Spleen (tissue), 11 donors: ENCODE measurements around the gene DPF3. TPM values are rescaled to one million over a fixed set of nuclear protein-coding genes. Genes with fewer than 3 reads are reported as not detected.

Experiments used
- DNase-seq: peaks from one replicate; pipeline ENCODE4 v3.0.0-alpha.2; 2020
- H3K27ac ChIP-seq, 8 donors: fragments of 200-600 bp; sonication (generic) in 7 of 8; 1 replicate in 4 of 8; 2 replicates in 4 of 8; pipeline versions ENCODE4 v1.5.0 to v1.8.0; 2016 to 2021; ENCODE audit warnings: inconsistent platforms in 4 of 8, mild to moderate bottlenecking in 4 of 8, moderate library complexity in 1 of 8
- H3K27me3 ChIP-seq, 7 donors: fragments of 200-600 bp; sonication (generic) in 6 of 7; replicated peaks in 1 of 7; 1 replicate in 4 of 7; 2 replicates in 3 of 7; pipeline versions ENCODE4 v1.5.0 to v1.8.0; 2016 to 2021; ENCODE audit warnings: inconsistent platforms in 3 of 7, mild to moderate bottlenecking in 1 of 7
- H3K36me3 ChIP-seq, 6 donors: fragments of 200-600 bp; sonication (generic) in 5 of 6; 1 replicate in 4 of 6; 2 replicates in 2 of 6; pipeline versions ENCODE4 v1.5.0 to v1.8.0; 2016 to 2021; ENCODE audit warnings: inconsistent platforms in 2 of 6
- H3K4me1 ChIP-seq, 6 donors: fragments of 200-600 bp; sonication (generic) in 5 of 6; 1 replicate in 3 of 6; 2 replicates in 3 of 6; pipeline versions ENCODE4 v1.5.0 to v1.8.0; 2016 to 2021; ENCODE audit warnings: inconsistent platforms in 3 of 6
- H3K4me3 ChIP-seq, 8 donors: fragments of 200-600 bp; sonication (generic) in 7 of 8; 1 replicate in 4 of 8; 2 replicates in 4 of 8; pipeline versions ENCODE4 v1.5.0 to v1.8.0; 2016 to 2021; ENCODE audit warnings: inconsistent platforms in 4 of 8, mild to moderate bottlenecking in 4 of 8, moderate library complexity in 2 of 8
- H3K9me3 ChIP-seq, 8 donors: fragments of 200-600 bp; sonication (generic) in 7 of 8; 1 replicate in 4 of 8; 2 replicates in 4 of 8; pipeline versions ENCODE4 v1.5.0 to v1.8.0; 2016 to 2021; ENCODE audit warnings: inconsistent platforms in 4 of 8
- CTCF ChIP-seq, 11 experiments: fragments of 200-600 bp in 7 of 11; fragments of 450-650 bp in 4 of 11; sonication (generic) in 4 of 11; IDR thresholded peaks in 8 of 11; conservative IDR thresholded peaks in 3 of 11; 1 replicate in 7 of 11; 2 replicates in 4 of 11; pipeline versions ENCODE4 v1.4.0 to v1.8.0; 2016 to 2021; ENCODE audit warnings: antibody characterized with exemption in 11 of 11, inconsistent platforms in 4 of 11, mild to moderate bottlenecking in 1 of 11
- POLR2A ChIP-seq, 3 donors: fragments of 450-650 bp; IDR thresholded peaks; one replicate each; pipeline ENCODE4 v1.5.1; 2017; ENCODE audit warnings: antibody characterized with exemption in 3 of 3, mild to moderate bottlenecking in 1 of 3
- POLR2AphosphoS5 ChIP-seq, 3 donors: sonication (generic); formaldehyde crosslinking; IDR thresholded peaks; one replicate each; pipeline ENCODE4 v1.5.1; 2017; ENCODE audit warnings: antibody characterized with exemption in 3 of 3
- WGBS, 5 donors: extraction: QIAGEN DNeasy Blood & Tissue Kit in 3 of 5; methylation state at CpG; one replicate each; pipeline versions ENCODE4 v1.1.5 to v1.1.7; 2013 to 2018; 5-methylcytosine and 5-hydroxymethylcytosine counted together
- intact Hi-C: fragments of 100-400 bp; cut with DNase I; formaldehyde crosslinking; loops from one replicate; pipeline ENCODE4 v1.15.0; 2023; ENCODE audit warnings: low total_unique reads
- polyA plus RNA-seq, 3 donors: library from polyadenylated mRNA; stranded (reverse); fragments of 200-250 nt; gene quantifications; one replicate each; pipeline ENCODE4 v1.2.1, GENCODE V29; 2013
- total RNA-seq, 7 donors: library from RNA; depleted of rRNA in 3 of 7; stranded (reverse); fragments of >200 nt in 3 of 7; fragmentation: NEBNext Ultra II Directional in 4 of 7; extraction: Animal tissue kit (Norgen Biotek cat#: 25700) in 4 of 7; gene quantifications; one replicate each; pipeline versions ENCODE4 v1.1.0 to v1.2.1, GENCODE V29; 2016 to 2021
- donor health status: healthy with polysubstance abuse.
- donor health status: DM: no; HTN: no; CAD: no; lungs with moderate emphysema.
- donor health status: DM: no; HTN: no; CAD: no.
- donor health status: Bipolar disorder and iron deficiency.
- donor health status: healthy.
- donor health status: DM: no; HTN: no; CAD: no.
- donor health status: DM: yes; HTN: yes; CAD: no.

The DPF3 gene
- total and polyA plus RNA-seq, 10 donors, result 0.76 to 8.9 (median 3.0) TPM

GRCh38 chr14:72888192-72888591 is 5.7 kb downstream of the DPF3 start:
- Histone ChIP-seq H3K27ac (no peak overlapping the region), H3K4me1 (peaks cover 9 to 35% (median 19%) of the 10 kb centered on the region in 6 donors), H3K9me3 (no peaks in the 10 kb centered on the region), H3K27me3 (peaks cover 0 to 32% (median 11%) of the 10 kb centered on the region in 7 donors), H3K4me3 (no peak overlapping the region), H3K36me3 (no peaks in the 10 kb centered on the region)
- intact Hi-C loops, result no loop called here
- TF ChIP-seq CTCF (IDR thresholded peaks at IDR 0.05 in 8 of 11, conservative IDR thresholded peaks at IDR 0.05 in 3 of 11) (no peak), POLR2A (IDR thresholded peaks at IDR 0.05) (no peak), POLR2AphosphoS5 (IDR thresholded peaks at IDR 0.05) (no peak)
- WGBS, 5 donors, result 69 to 91% (median 88%) methylated on average over 2 of the region's 2 CpGs
- no peak for DNase-seq

GRCh38 chr14:72887514-72887913 is 6.4 kb downstream of the DPF3 start:
- Histone ChIP-seq H3K4me3 (no peak overlapping the region), H3K9me3 (no peaks in the 10 kb centered on the region), H3K4me1 (peaks cover 8 to 28% (median 16%) of the 10 kb centered on the region in 6 donors), H3K27ac (no peak overlapping the region), H3K27me3 (peaks cover 0 to 25% (median 11%) of the 10 kb centered on the region in 7 donors), H3K36me3 (no peaks in the 10 kb centered on the region)
- TF ChIP-seq POLR2AphosphoS5 (IDR thresholded peaks at IDR 0.05), result no peak
- no peak for TF ChIP-seq CTCF (IDR thresholded peaks at IDR 0.05 in 8 of 11, conservative IDR thresholded peaks at IDR 0.05 in 3 of 11)
- TF ChIP-seq POLR2A (IDR thresholded peaks at IDR 0.05), result no peak
- DNase-seq, result no peak
- intact Hi-C loops, result no loop called here
- WGBS, 5 donors, result 93 to 99% (median 97%) methylated on average over 3 of the region's 3 CpGs

- WGBS, 5 donors, result 63 to 74% (median 73%) methylated on average over 4 of the region's 4 CpGs
- TF ChIP-seq POLR2A (IDR thresholded peaks at IDR 0.05), result no peak
- no peak for TF ChIP-seq POLR2AphosphoS5 (IDR thresholded peaks at IDR 0.05)
- no peak for TF ChIP-seq CTCF (IDR thresholded peaks at IDR 0.05 in 8 of 11, conservative IDR thresholded peaks at IDR 0.05 in 3 of 11)
- intact Hi-C loops, result no loop called here
- peaks cover 0 to 12% (median 6%) of the 10 kb centered on the region in 6 donors for H3K4me1 ChIP-seq
- H3K27me3 ChIP-seq, result no peaks in the 10 kb centered on the region
- no peak for DNase-seq
- no peak overlapping the region for H3K4me3 ChIP-seq
- no peaks in the 10 kb centered on the region for H3K9me3 ChIP-seq
- H3K27ac ChIP-seq, result no peak overlapping the region
- no peaks in the 10 kb centered on the region for H3K36me3 ChIP-seq
Observed at GRCh38 chr14:72884386-72884785, 9.5 kb downstream of the DPF3 start.

- Histone ChIP-seq H3K4me3 (no peak overlapping the region), H3K36me3 (no peaks in the 10 kb centered on the region), H3K9me3 (no peaks in the 10 kb centered on the region), H3K4me1 (peaks cover 0 to 12% (median 6%) of the 10 kb centered on the region in 6 donors), H3K27me3 (no peaks in the 10 kb centered on the region), H3K27ac (no peak overlapping the region)
- 30 to 50% (median 41%) methylated on average over 4 of the region's 4 CpGs for WGBS, 5 donors
- intact Hi-C loops, result no loop called here
- DNase-seq, result no peak
- TF ChIP-seq POLR2AphosphoS5 (IDR thresholded peaks at IDR 0.05), result no peak
- no peak for TF ChIP-seq POLR2A (IDR thresholded peaks at IDR 0.05)
- no peak for TF ChIP-seq CTCF (IDR thresholded peaks at IDR 0.05 in 8 of 11, conservative IDR thresholded peaks at IDR 0.05 in 3 of 11)
Observed at GRCh38 chr14:72883961-72884360, 9.9 kb downstream of the DPF3 start.
